Cerebellar nuclear complex (tissue), 1 donor: Measurements from ENCODE around the gene BPHL.
"Not testable (repeated sequence)": the region's sequence is repeated elsewhere in the genome, so short reads cannot be mapped to it uniquely, and the experiment has no call there.

Experiments used
- DNase-seq, 2 experiments: peaks; one replicate each; lab custom pipeline; 2025; lab: John Stamatoyannopoulos, UW

BPHL gene

DNA sequence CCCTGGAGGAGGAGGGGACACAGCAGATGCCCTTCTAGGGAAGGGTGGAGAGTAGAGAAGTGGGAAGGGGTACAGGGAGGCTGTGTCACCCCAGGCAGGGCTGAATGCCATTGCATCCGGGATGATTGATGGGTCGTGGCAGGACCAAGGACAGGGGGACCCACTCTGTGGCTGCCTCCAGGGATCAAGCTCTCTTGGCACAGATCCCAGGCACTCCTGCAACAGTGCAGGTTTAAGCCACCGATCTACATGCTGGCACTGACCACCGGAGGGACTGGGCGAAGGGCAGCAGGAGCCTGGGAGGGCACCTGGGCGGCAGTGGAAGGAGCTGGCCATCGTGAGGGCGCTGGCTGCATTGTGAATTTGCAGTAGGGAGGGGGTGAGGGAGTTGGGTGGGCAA lies 61.4 kb downstream of the BPHL start:
- not testable (repeated sequence) for DNase-seq

DNA sequence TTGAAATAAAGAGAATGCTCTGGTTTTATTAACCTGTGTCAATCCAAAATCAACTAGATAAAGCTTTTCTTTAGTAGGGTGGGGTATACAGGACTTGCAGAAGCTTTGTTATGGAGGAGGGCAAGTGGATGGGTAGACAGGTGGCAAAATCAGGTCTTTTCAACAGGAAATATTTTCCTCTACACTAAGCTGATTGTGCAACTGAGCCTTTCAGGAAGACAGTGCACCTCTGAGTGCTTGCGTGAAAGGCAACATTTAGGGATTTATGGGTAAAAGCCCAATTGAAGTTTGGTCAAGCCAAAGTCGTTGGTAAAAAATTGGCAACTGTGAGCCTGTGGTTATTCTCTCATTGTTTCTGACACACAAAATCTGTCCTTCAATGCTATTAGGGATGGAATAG lies 62.6 kb downstream of the BPHL start:
- no peak for DNase-seq

DNA sequence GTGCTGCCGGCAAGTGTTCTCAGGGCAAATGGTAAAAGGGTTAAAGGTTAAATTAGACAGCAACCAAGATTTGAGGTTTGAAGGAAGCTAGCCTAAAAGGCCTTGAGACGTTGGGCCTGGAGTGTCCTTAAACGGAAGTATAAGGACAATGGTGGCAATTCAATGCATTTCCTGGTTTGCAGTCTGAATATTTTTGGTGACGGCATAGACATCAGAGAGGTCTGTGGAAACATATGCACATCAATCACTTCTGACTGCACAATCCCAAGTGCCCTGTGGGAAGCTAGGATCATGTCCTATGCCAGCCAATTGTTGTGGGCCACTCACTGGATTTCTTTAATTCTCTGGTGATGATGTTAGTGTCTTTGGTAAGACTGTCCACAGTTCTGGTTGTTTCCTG lies 64.6 kb downstream of the BPHL start:
- DNase-seq, result no peak

DNA sequence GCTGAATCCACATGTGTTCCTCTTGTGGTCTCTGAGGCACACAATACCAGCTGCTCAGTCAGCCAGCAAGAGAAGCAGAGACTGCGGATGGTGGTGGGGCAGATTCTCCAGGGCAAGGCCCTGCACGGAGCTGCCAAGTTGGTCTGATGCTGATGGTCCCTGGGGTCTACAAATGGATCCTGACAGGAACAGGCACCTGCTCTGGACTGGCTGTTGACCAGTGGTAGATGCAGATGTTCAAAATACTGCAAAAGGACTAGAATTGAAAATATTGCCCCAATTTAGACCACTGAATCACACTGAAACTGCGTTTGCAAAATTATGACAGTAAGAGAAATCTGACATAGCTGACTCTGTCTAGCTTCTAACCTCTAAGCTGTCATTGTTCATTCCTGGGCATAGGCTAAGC lies 68.5 kb downstream of the BPHL start:
- no peak for DNase-seq

DNA sequence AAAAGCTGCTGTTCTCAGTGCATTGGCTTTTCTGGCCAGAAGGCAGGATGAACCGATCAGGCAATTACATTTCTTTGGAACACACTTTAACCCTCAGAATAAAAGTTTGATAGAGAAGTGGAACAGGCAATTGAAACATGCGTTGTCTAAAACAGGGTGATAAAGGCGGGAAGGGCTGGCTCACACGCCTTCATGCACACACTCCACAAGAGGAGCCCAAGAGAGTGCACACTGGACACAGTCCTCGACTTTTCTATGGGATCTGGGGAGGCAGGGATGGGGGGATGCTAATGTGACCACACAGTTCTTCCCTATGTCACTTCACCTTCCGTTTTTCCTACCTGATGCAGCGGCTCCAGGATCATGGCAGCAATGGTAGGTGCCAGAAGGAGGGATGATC lies 69.8 kb downstream of the BPHL start:
- DNase-seq, result no peak

DNA sequence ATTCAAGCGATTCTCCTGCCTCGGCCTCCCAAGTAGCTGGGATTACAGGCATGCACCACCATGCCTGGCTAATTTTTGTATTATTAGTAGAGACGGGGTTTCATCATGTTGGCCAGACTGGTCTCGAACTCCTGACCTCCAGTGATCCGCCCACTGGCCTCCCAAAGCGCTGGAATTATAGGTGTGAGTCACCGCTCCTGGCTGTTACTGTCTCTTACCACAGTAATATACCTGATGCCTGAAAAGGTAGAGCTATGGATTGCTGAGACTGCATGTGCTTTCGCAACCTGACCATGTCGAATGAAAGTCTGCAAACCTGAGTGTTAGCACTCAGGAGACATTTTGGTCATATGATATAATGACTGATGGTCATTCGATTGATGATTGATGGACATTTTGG lies 70.7 kb downstream of the BPHL start:
- not testable (repeated sequence) for DNase-seq

DNA sequence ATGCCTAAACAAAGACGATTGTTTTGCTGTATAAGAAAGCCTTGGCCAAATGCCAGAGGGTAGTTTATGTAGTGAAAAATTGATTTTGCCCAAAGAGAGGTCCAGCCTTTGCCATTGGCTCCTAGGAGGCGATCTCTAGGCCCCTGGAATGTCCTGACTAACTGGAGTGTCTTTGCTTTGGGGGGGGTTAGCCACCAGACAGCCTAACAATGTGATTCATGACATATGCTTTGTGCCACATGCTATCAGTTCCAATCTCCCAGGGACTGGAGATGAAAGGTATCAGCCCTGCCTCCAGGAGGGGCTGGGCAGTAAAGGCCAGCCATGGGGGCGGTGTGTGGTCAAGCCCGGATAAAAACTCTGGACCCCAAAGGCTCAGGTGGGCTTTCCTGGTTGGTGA lies 71.5 kb downstream of the BPHL start:
- no peak for DNase-seq

DNA sequence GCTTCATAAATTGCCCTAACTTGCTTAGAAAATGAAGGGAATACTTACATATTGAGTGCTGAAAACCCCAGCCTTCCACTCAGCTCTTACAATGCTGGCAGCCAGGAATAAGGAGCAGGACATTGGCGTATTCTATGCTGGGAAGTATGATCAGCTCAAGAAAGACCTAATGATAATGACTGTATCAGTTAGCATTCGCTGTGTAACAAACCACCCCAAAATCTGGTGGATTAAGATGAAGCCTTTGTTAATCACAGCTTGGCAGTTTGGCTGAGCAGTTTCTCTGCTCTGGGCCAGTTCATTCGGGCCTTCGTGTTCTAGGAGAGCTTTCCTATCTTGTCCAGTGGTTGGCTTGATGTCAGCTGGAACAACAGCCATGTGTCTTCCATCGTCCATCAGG lies 72.3 kb downstream of the BPHL start:
- DNase-seq, result no peak

DNA sequence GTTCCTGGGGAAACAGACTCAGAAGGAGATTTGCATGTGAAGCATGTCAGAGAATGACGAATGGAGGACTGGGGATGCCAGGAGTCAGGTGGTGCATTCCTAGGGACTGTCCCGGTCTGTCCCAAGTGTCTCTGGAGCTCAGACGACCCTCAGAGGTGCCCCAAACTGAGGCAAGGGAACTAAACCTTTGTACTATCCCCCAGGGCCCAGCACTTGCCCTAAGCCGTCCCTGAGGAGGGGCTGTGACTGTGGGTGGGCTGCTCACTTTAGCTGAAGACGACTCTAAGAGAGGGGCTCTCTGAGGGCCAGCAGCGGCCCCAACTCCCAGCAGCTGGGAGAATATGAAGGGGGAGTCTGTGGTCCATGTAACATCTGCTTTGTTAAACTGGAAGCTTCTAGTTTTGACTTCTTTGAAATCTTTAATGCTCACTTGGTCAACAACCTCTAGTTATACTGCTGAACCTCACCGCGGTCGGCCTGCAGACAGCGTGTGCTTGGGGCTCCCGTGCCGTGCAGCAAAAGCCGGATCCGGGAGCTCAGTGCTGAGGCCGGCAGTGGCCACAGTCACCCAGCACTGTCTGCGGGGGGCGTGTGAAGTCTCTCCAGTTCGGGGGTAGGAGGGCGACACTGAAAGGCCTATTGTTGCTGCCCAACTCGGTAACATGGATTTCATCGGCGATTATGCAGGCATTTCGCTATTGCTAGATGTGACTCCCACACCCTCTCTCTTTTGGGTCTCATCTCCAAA lies 74.8 kb downstream of the BPHL start:
- no peak for DNase-seq

DNA sequence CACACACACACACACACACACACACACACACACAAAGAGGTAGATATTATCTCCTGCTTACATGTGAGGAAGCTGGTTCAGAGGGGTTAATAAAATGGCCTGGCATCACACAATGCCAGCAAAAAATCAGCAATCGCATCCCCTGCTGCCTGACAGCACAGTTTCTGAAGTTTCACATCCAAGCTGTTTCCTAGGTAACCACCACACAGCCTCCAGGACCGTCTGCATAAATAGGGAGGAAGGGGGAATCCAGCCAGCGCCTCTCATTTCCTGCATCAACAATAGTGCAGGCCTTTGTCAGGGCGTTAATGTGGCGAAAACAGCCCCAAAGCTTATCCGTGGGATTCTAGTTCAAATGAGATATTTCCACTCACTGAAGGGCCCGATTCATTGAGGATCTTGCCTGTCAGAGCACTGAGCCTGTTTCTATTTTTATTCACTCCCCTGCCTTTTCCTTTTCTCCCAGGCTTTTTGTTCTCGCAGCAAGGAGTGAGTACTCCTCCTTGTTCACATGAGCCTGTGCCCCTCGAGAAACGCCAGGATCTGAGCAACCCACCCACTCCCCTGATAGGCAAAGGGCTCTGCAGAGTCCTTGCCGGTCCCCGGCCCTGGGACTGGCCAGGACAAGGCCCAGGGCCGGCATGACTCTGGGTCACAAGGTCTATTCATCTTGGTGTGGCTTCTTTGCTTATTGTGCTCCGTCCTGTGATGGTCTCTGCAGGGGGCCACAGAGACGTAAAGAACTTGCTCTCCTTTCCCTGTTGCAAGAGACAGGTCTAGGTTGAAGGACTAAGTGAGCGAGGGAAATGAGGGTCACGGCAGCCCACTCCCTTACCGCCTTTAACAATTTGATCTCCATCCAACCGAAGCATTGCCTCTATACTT lies 76.3 kb downstream of the BPHL start:
- peak in 1 of 2 experiments; percentile 47 for DNase-seq

DNA sequence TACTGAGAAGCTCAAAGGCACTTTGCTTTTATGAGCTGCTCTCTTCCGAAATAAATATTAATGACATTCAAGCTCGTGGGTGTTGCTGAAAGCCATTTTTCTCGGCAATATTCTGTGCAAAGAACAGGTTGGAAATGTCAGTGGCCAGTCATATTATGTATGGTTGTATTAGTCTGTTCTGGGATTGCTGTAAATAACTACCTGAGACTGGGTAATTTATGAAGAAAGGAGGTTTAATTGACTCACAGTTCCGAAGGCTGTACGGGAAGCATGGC lies 76.8 kb downstream of the BPHL start:
- DNase-seq, result no peak

DNA sequence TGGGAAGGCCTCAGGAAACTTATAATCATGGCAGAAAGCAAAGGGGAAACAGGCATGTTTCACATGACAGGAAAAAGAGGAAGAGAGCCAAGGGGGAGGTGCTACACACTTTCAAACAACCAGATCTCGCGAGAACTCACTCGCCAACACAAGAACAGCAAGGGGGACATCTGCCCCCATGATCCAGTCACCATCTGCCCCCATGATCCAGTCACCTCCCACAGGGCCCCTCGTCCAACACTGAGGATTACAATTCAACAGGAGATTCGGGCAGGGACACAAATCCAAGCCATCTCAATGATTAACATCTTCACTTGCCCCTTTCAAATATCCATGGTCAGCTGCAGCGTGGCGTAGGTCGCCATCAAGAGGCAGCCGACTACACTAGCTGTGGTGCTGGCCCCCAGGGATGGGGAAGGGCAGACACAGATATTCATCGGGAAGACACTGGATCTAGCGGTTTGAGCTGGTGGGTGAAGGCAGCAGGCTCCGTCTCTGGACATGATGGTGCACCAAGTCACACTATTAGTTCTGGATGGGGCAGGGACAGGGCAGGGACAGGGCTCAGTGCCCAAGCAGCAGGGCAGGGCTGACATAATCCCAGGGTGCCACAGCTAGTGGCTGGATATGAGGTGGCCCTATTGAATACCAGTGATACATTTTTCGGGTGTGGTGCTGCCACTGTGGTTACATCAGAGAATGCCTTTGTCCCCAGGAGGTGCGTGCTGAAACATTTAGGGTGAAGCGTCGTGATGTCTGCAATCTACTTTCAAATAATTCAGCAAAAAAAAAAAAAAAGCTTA lies 77.4 kb downstream of the BPHL start:
- DNase-seq, result no peak

DNA sequence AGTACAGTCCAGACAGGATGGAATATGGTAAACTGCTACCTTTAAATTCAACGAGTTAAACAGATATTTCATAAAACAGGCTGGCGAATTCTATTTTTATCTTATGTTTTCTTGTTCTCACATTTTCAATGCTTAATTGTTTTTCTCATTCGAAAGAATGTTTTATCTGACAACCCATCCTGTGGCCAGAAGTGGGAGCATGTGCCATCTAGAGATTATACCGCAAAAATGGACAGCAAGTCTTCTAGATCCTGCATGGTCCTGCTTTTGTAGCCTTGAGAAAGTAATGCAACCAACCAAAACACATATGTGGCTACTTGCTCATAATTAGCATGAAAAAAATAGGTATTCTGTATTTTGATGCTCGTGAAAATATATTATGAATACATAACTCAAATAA lies 78.3 kb downstream of the BPHL start:
- no peak for DNase-seq

DNA sequence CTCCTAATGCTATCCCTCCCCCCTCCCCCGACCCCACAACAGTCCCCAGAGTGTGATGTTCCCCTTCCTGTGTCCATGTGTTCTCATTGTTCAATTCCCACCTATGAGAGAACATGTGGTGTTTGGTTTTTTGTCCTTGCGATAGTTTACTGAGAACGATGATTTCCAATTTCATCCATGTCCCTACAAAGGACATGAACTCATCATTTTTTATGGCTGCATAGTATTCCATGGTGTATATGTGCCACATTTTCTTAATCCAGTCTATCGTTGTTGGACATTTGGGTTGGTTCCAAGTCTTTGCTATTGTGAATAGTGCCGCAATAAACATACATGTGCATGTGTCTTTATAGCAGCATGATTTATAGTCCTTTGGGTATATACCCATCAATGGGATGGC lies 79.2 kb downstream of the BPHL start:
- DNase-seq, result not testable (repeated sequence)

DNA sequence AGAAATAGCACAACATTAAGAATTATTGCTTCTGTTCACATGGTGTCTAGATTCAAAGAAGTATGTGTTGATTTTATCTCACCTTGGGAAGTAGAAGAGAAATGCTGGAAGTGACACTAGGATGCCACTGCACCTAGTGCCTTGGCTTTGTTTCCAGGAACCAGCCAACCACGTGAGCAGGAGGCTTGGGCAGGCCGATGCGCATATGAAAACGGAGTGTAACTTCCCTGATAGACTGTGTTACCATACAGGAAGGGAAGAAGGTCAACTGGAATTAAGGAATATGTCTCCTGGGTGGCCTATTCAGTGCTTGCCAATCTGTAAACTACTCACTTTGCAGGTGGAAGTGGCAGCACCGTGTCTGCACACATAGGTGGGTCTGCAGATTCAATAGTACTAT lies 80.9 kb downstream of the BPHL start:
- DNase-seq, result no peak

DNA sequence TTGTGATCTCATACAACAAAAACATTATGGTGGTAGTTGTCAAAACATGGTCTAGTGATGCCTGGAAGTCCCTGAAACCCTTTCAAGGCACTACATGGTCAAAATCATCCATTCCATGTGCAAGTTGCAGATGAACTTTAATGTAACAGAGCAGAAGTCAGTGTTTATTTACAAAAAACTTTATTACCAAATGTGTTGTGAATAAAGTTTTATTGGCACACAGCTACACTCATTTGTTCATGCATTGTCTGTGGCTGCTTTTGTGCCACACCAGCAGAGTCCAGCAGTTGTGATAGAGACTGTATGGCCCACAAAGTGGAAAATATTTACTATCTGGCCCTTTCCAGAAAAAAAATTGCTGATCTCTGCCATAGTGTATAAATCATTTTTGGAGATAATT lies 82.2 kb downstream of the BPHL start:
- no peak for DNase-seq

DNA sequence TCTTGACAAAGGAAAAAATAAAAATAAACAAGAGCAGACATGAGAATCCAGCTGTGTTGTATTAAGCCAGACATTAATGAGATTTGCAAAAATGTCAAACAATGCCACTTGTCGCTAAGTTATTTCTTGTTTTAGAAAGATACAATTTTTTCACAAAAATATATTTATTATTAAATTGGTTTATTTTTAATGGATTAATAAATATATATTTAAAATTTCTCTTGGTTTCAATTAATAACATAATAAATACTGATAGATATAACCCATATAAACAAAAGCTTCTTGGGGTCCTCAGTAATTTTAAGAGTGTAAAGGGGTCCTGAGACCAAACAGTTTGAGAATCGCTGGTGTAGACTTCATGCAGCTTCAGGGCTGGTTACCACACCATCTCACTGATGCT lies 82.9 kb downstream of the BPHL start:
- no peak for DNase-seq
